ENCODE results near the gene PSMA1. TPM values are rescaled to one million over a fixed set of nuclear protein-coding genes. Genes with fewer than 3 reads are reported as not detected.

The PSMA1 gene
- total and polyA plus RNA-seq, 2 of the 13 experiments (the other 11 are each of a cell fraction or from before 2014, with no cell fraction given): 188 to 229 TPM

DNA sequence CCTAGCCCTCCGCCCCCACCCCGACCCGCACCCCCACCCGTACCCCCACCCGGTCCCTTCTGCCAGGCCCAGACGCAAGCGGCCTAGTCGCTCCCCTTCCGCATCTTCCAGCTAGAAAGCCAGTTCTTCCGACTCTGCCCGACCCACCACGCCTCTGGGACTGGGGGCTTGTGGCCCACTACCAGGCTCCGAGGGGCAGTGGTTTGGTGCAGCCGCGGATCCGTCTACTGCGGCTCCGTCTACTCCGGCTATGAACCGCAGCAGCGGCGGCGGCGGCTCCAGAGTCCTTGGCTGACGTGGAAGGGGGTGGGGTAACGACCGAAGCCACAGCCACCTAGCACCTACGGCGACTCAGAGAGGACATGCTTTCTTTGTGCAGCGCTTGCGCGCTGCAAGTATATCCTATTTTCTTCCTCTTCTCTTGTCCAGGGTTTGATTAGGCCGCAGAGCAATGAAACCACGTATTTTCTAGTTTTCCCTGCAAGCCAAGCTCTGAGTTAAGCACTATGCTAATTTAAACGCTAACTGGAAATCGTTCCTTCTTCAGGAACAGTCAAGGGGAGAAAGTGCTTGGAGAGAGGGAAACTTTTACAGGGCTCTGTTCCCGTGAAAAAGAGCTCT lies 20.5 kb downstream of the PSMA1 start, which contains the start of gene COPB1 (continued):
- peak; percentile 62; the same call in 1 of the 2 replicates for TF ChIP-seq ZNF441 (CRISPR knock-in tag; IDR thresholded peaks at IDR 0.05; ENCODE audit: borderline replicate concordance)
- TF ChIP-seq SIN3B (IDR thresholded peaks at IDR 0.05; ENCODE audit: low read length): 0 out of 2 replicates have a peak, but pooled peaks have one; percentile 24
- TF ChIP-seq KLF11 (CRISPR knock-in tag; IDR thresholded peaks at IDR 0.05): no peak
- TF ChIP-seq SP1 (IDR thresholded peaks at IDR 0.05): no peak
- peak; percentile 53; the same call in 1 of the 2 replicates for TF ChIP-seq SP1 (CRISPR knock-in tag; IDR thresholded peaks at IDR 0.05)
- TF ChIP-seq, protein P1, sequence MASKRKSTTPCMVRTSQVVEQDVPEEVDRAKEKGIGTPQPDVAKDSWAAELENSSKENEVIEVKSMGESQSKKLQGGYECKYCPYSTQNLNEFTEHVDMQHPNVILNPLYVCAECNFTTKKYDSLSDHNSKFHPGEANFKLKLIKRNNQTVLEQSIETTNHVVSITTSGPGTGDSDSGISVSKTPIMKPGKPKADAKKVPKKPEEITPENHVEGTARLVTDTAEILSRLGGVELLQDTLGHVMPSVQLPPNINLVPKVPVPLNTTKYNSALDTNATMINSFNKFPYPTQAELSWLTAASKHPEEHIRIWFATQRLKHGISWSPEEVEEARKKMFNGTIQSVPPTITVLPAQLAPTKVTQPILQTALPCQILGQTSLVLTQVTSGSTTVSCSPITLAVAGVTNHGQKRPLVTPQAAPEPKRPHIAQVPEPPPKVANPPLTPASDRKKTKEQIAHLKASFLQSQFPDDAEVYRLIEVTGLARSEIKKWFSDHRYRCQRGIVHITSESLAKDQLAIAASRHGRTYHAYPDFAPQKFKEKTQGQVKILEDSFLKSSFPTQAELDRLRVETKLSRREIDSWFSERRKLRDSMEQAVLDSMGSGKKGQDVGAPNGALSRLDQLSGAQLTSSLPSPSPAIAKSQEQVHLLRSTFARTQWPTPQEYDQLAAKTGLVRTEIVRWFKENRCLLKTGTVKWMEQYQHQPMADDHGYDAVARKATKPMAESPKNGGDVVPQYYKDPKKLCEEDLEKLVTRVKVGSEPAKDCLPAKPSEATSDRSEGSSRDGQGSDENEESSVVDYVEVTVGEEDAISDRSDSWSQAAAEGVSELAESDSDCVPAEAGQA (IDR thresholded peaks at IDR 0.05; ENCODE audit: low read depth): peak; percentile 61; the same call in 1 of the 2 replicates
- TF ChIP-seq, protein P1 (CRISPR knock-in tag; IDR thresholded peaks at IDR 0.05; ENCODE audit: borderline replicate concordance): no peak
- 0 out of 2 replicates have a peak, but pooled peaks have one; percentile 19 for TF ChIP-seq ZNF264 (CRISPR knock-in tag; IDR thresholded peaks at IDR 0.05)
- TF ChIP-seq, protein P2, sequence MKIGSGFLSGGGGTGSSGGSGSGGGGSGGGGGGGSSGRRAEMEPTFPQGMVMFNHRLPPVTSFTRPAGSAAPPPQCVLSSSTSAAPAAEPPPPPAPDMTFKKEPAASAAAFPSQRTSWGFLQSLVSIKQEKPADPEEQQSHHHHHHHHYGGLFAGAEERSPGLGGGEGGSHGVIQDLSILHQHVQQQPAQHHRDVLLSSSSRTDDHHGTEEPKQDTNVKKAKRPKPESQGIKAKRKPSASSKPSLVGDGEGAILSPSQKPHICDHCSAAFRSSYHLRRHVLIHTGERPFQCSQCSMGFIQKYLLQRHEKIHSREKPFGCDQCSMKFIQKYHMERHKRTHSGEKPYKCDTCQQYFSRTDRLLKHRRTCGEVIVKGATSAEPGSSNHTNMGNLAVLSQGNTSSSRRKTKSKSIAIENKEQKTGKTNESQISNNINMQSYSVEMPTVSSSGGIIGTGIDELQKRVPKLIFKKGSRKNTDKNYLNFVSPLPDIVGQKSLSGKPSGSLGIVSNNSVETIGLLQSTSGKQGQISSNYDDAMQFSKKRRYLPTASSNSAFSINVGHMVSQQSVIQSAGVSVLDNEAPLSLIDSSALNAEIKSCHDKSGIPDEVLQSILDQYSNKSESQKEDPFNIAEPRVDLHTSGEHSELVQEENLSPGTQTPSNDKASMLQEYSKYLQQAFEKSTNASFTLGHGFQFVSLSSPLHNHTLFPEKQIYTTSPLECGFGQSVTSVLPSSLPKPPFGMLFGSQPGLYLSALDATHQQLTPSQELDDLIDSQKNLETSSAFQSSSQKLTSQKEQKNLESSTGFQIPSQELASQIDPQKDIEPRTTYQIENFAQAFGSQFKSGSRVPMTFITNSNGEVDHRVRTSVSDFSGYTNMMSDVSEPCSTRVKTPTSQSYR (CRISPR knock-in tag; IDR thresholded peaks at IDR 0.05; ENCODE audit: borderline replicate concordance): peak; percentile 71
- 0 out of 2 replicates have a peak, but pooled peaks have one; percentile 46 for TF ChIP-seq DNMT1 (CRISPR knock-in tag; IDR thresholded peaks at IDR 0.05)
- TF ChIP-seq GZF1 (CRISPR knock-in tag; IDR thresholded peaks at IDR 0.05): peak; percentile 53; the same call in 1 of the 2 replicates
- peak; percentile 34; the same call in 1 of the 2 replicates for TF ChIP-seq FOXA3 (CRISPR knock-in tag; IDR thresholded peaks at IDR 0.05)
- no peak for TF ChIP-seq ZNF713 (CRISPR knock-in tag; IDR thresholded peaks at IDR 0.05)
- TF ChIP-seq CBX5 (CRISPR knock-in tag; IDR thresholded peaks at IDR 0.05; ENCODE audit: borderline replicate concordance): peak; percentile 43; the same call in 1 of the 2 replicates
- TF ChIP-seq ZNF274 (CRISPR knock-in tag; IDR thresholded peaks at IDR 0.05): peak; percentile 70
- peak; percentile 60; the same call in 1 of the 2 replicates for TF ChIP-seq HOXA9 (CRISPR knock-in tag; IDR thresholded peaks at IDR 0.05; ENCODE audit: borderline replicate concordance)
- TF ChIP-seq ZNF607 (CRISPR knock-in tag; IDR thresholded peaks at IDR 0.05; ENCODE audit: borderline replicate concordance): peak; percentile 69; the same call in 1 of the 2 replicates
- TF ChIP-seq ARHGAP35 (CRISPR knock-in tag; IDR thresholded peaks at IDR 0.05; ENCODE audit: borderline replicate concordance): 0 out of 2 replicates have a peak, but pooled peaks have one; percentile 66
- TF ChIP-seq ZBTB38 (CRISPR knock-in tag; IDR thresholded peaks at IDR 0.05): peak; percentile 79; the same call in 1 of the 2 replicates
